IMR-90 (cell line): ENCODE data around the gene GSTT4.
"Not testable (repeated sequence)": the region's sequence is repeated elsewhere in the genome, so short reads cannot be mapped to it uniquely, and the experiment has no call there.

Experiments used
- BHLHE40 ChIP-seq: fragments of 150-350 bp; IDR thresholded peaks from 2 replicates; pipeline ENCODE4 v1.6.1; 2016; ENCODE audit warnings: mild to moderate bottlenecking, low read depth, low read length
- MAZ ChIP-seq: IDR thresholded peaks from 2 replicates; pipeline ENCODE4 v1.6.1; 2012; ENCODE audit warnings: low read depth, mild to moderate bottlenecking, low read length, improper control_type of control experiment, moderate library complexity, borderline replicate concordance
- MXI1 ChIP-seq: IDR thresholded peaks from 2 replicates; pipeline ENCODE4 v1.6.1; 2012; ENCODE audit warnings: low read depth, mild to moderate bottlenecking, low read length, moderate library complexity, borderline replicate concordance
- POLR2A ChIP-seq: IDR thresholded peaks from 2 replicates; pipeline ENCODE4 v1.6.1; 2012; ENCODE audit warnings: mild to moderate bottlenecking, low read depth, low read length
- TF ChIP-seq, protein P1 (sequence below): conservative IDR thresholded peaks from 2 replicates; pipeline ENCODE4 v1.5.1; 2012; ENCODE audit warnings: mild to moderate bottlenecking, low read depth, low read length, improper control_type of control experiment
- TF ChIP-seq, protein P2 (sequence below): fragments of 150-350 bp; IDR thresholded peaks from 2 replicates; pipeline ENCODE4 v1.6.1; 2017; ENCODE audit warnings: mild to moderate bottlenecking, antibody characterized with exemption, low read length, low read depth

DNA sequence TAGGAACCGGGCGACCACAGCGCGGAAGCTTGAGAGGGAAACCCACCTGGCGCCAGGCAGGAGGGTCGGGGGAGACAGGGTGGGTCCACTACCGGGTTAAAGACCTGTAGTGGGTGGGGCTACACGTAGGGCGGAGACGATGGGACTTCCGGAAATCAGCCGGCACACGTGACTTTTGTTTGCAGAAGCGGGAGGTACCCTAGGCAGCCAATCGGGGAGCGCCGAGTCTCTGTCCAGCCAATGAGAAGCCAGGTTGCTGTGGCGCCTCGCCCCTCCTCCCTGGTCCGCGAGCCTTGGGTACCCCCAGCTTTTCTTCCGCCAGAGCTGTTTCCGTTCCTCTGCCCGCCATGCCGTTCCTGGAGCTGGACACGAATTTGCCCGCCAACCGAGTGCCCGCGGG is 38.7 kb downstream of the GSTT4 start, which contains the start of gene DDTL:
- not testable (repeated sequence) for TF ChIP-seq MXI1, BHLHE40, POLR2A, MAZ
- TF ChIP-seq, protein P1, sequence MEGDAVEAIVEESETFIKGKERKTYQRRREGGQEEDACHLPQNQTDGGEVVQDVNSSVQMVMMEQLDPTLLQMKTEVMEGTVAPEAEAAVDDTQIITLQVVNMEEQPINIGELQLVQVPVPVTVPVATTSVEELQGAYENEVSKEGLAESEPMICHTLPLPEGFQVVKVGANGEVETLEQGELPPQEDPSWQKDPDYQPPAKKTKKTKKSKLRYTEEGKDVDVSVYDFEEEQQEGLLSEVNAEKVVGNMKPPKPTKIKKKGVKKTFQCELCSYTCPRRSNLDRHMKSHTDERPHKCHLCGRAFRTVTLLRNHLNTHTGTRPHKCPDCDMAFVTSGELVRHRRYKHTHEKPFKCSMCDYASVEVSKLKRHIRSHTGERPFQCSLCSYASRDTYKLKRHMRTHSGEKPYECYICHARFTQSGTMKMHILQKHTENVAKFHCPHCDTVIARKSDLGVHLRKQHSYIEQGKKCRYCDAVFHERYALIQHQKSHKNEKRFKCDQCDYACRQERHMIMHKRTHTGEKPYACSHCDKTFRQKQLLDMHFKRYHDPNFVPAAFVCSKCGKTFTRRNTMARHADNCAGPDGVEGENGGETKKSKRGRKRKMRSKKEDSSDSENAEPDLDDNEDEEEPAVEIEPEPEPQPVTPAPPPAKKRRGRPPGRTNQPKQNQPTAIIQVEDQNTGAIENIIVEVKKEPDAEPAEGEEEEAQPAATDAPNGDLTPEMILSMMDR, result not testable (repeated sequence)
- TF ChIP-seq, protein P2, sequence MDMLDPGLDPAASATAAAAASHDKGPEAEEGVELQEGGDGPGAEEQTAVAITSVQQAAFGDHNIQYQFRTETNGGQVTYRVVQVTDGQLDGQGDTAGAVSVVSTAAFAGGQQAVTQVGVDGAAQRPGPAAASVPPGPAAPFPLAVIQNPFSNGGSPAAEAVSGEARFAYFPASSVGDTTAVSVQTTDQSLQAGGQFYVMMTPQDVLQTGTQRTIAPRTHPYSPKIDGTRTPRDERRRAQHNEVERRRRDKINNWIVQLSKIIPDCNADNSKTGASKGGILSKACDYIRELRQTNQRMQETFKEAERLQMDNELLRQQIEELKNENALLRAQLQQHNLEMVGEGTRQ, result not testable (repeated sequence)
